TTC549 (cell line): Measurements from ENCODE around the gene KLHL36.

Source experiments
- FAIRE-seq: peaks from 2 replicates; lab custom pipeline; 2012; peaks lifted over from hg19 to GRCh38; lab: Jason Lieb, UNC

KLHL36 gene

GRCh38 chr16:84699712-84700445, 51.6 kb downstream of the KLHL36 start, which contains the start of gene USP10:
TSS of gene USP10 (plus strand) at chr16:84700000. CDS start at chr16:84700091, 91 bp downstream.
- FAIRE-seq = no peak

DNA sequence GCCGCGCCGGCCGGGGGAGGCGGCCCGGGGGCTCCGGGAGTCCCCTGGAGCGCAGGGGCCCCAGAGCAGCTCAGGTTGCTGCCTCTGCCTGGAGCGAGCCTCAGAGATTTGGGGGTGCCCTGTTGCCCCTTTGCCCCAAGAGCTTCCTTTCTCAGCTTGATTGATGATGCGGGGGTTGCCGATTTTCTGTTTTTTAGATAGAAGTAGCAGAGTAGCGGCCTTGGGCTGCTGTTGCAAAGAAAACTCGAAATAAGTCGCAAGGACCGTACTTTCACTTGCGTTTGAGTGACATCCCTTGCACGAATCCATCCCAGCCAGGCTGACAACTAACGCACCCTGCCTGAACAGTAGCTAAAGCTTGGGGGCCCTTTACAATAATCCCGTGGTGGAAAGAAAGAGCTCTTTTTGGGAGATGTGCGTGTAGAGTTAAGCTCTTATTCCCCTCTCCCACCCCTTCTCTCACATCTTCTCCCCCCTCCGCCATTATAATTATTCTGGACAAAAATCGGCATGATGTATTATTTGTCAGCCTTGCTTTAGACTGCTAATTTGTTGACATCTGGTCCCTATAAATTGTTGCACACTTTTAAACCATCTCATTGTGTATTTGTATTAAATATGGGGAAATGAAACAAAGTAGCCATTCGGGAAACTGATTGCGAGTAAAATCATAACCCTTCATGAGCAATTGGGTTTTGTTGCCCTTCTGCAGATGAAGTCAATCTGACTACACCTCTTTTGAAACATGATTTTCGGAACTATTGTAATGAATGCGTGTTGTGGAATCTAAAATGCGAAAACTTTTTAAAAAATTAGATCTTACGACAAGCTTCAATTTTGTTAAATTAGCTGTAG, 52.4 kb downstream of the KLHL36 start:
- no peak for FAIRE-seq

GRCh38 chr16:84703681-84704080, 55.4 kb downstream of the KLHL36 start:
- FAIRE-seq = no peak

DNA sequence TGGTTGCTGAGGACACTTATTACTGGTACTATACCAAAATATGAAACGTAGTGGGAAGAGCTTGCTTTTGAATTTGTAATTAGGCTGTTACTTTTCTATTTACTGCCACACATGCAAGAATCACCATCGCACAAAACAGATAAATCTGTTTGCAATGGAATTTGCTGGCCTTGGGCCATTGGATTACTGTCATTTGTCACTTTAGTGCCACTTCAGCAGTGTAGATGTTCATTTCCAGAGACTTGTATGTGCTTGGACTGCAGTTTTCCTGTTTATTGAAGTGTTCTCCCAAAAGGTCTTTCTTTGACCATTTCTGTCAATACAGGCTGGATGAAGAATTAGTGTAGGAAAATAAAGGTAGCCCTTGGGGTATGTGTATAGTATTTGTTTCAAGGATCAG, 55.9 kb downstream of the KLHL36 start:
- FAIRE-seq = no peak

DNA sequence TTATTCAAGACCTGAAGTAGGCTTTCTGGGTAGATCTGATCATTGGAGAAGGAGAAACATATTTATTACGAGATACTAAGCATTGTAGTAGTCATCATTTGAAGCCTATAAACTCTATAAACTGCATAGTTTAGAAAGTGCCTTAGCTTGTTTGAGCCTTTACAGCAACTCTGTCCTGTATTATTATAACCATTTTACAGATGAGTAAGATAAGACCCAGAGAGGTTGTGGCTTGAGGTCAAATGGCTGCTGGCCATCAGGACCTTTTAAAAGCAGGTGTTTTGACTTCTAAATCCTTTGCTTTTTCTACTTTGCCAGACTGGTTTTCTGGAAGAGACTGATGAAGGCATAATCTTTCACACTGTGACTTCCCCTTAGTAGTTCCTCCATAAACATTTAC, 58.5 kb downstream of the KLHL36 start:
- FAIRE-seq = no peak

DNA sequence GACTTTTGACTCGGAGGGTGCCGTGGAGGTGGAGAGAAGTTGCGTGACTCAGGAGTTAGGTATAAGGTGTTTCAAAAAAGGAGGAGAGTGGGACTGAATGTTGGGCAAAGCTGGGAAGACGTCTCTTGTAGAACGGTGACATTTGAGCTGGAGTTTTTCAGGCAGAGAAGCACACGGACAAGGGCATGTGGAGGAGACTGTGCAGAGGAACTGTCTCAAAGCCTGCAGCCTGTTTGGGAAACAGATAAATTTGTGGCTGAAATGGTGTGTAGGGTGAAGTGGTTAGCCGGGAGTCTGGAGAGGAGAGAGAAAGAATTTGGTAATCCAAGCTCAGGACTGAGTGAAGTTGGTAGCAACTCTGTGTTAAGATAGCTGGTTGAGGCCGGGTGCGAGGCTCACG, 61.3 kb downstream of the KLHL36 start:
- FAIRE-seq = no peak

- no peak for FAIRE-seq
These were observed 62.4 kb downstream of the KLHL36 start for GRCh38 chr16:84710686-84711085.
